ENCODE measurements around the gene NRF1.

Gene NRF1

GRCh38 chr7:129646369-129647021, 35.0 kb downstream of the NRF1 start:
- H3K9ac ChIP-seq (ENCODE audit: low read length), result no peak overlapping the region
- no peak overlapping the region for H2AFZ ChIP-seq (ENCODE audit: low read length)
- no peak for DNase-seq
- no peaks in the 10 kb centered on the region for H3K27me3 ChIP-seq (replicated peaks; ENCODE audit: insufficient read depth, low read length)
- H3F3A ChIP-seq (ENCODE audit: insufficient read depth, low read length), result no peaks in the 10 kb centered on the region
- no peak for TF ChIP-seq EZH2 (optimal IDR thresholded peaks at IDR 0.05; ENCODE audit: low read depth, low read length)
- TF ChIP-seq EZH2phosphoT487 (IDR thresholded peaks at IDR 0.05; ENCODE audit: low read length), result no peak
- no peak for TF ChIP-seq CTCF (IDR thresholded peaks at IDR 0.05; ENCODE audit: low read length)
- no peaks in the 10 kb centered on the region for H3K9me3 ChIP-seq (replicated peaks; ENCODE audit: insufficient read depth, low read length)
- H3K36me3 ChIP-seq (replicated peaks; ENCODE audit: insufficient read depth, low read length), result no peaks in the 10 kb centered on the region
- no peak overlapping the region for H3K4me2 ChIP-seq (ENCODE audit: low read depth, low read length)
- 0 out of 2 replicates have a peak, but pooled peaks cover 3% of the 10 kb centered on the region for H3K79me2 ChIP-seq (ENCODE audit: low read length)
- H3K4me1 ChIP-seq (ENCODE audit: low read length), result no peaks in the 10 kb centered on the region
- no peak overlapping the region for H3K4me3 ChIP-seq (ENCODE audit: low read length)
- H3K9me2 ChIP-seq (replicated peaks; ENCODE audit: insufficient read depth, low read length), result no peaks in the 10 kb centered on the region
- H4K20me1 ChIP-seq (ENCODE audit: insufficient read depth, low read length), result no peaks in the 10 kb centered on the region
- no peak overlapping the region for H3K27ac ChIP-seq (ENCODE audit: low read length)

GRCh38 chr7:129649128-129649690, 37.7 kb downstream of the NRF1 start:
- H3K79me2 ChIP-seq (ENCODE audit: low read length), result 0 out of 2 replicates have a peak, but pooled peaks cover 3% of the 10 kb centered on the region
- no peaks in the 10 kb centered on the region for H4K20me1 ChIP-seq (ENCODE audit: insufficient read depth, low read length)
- DNase-seq, result no peak
- no peaks in the 10 kb centered on the region for H3K9me2 ChIP-seq (replicated peaks; ENCODE audit: insufficient read depth, low read length)
- no peak overlapping the region for H3K4me3 ChIP-seq (ENCODE audit: low read length)
- H3K27ac ChIP-seq (ENCODE audit: low read length), result no peak overlapping the region
- TF ChIP-seq EZH2 (optimal IDR thresholded peaks at IDR 0.05; ENCODE audit: low read depth, low read length) (no peak), EZH2phosphoT487 (IDR thresholded peaks at IDR 0.05; ENCODE audit: low read length) (no peak), CTCF (IDR thresholded peaks at IDR 0.05; ENCODE audit: low read length) (no peak)
- H3K4me1 ChIP-seq (ENCODE audit: low read length), result no peaks in the 10 kb centered on the region
- H3K36me3 ChIP-seq (replicated peaks; ENCODE audit: insufficient read depth, low read length), result no peaks in the 10 kb centered on the region
- no peak overlapping the region for H2AFZ ChIP-seq (ENCODE audit: low read length)
- no peaks in the 10 kb centered on the region for H3K9me3 ChIP-seq (replicated peaks; ENCODE audit: insufficient read depth, low read length)
- no peaks in the 10 kb centered on the region for H3K27me3 ChIP-seq (replicated peaks; ENCODE audit: insufficient read depth, low read length)
- H3K4me2 ChIP-seq (ENCODE audit: low read depth, low read length), result no peak overlapping the region
- no peak overlapping the region for H3K9ac ChIP-seq (ENCODE audit: low read length)
- no peaks in the 10 kb centered on the region for H3F3A ChIP-seq (ENCODE audit: insufficient read depth, low read length)

GRCh38 chr7:129650056-129650758, 38.7 kb downstream of the NRF1 start:
- Histone ChIP-seq H3K4me1 (ENCODE audit: low read length) (no peaks in the 10 kb centered on the region), H3K79me2 (ENCODE audit: low read length) (no peaks in the 10 kb centered on the region), H3K27ac (ENCODE audit: low read length) (no peak overlapping the region), H3K9ac (ENCODE audit: low read length) (no peak overlapping the region), H3K4me3 (ENCODE audit: low read length) (no peak overlapping the region), H3K27me3 (replicated peaks; ENCODE audit: insufficient read depth, low read length) (no peaks in the 10 kb centered on the region), H3K36me3 (replicated peaks; ENCODE audit: insufficient read depth, low read length) (no peaks in the 10 kb centered on the region), H2AFZ (ENCODE audit: low read length) (no peak overlapping the region), H3K4me2 (ENCODE audit: low read depth, low read length) (no peak overlapping the region), H3K9me3 (replicated peaks; ENCODE audit: insufficient read depth, low read length) (no peaks in the 10 kb centered on the region), H3F3A (ENCODE audit: insufficient read depth, low read length) (no peaks in the 10 kb centered on the region), H4K20me1 (ENCODE audit: insufficient read depth, low read length) (no peaks in the 10 kb centered on the region), H3K9me2 (replicated peaks; ENCODE audit: insufficient read depth, low read length) (no peaks in the 10 kb centered on the region)
- TF ChIP-seq CTCF (IDR thresholded peaks at IDR 0.05; ENCODE audit: low read length), result no peak
- no peak for TF ChIP-seq EZH2 (optimal IDR thresholded peaks at IDR 0.05; ENCODE audit: low read depth, low read length)
- TF ChIP-seq EZH2phosphoT487 (IDR thresholded peaks at IDR 0.05; ENCODE audit: low read length), result no peak
- DNase-seq, result no peak
